ES-I3 (cell line): ENCODE data around the gene NSD1.
"Not testable (repeated sequence)": the region's sequence is repeated elsewhere in the genome, so short reads cannot be mapped to it uniquely, and the experiment has no call there.

Experiments
- H3K36me3 ChIP-seq: 2 replicates; pipeline ENCODE4 v1.6.1; 2013; ENCODE audit warnings: mild to moderate bottlenecking, low read length, control low read depth, moderate library complexity; ENCODE audit not compliant: insufficient read depth
- H3K4me1 ChIP-seq: 2 replicates; pipeline ENCODE4 v1.6.1; 2013; ENCODE audit warnings: mild to moderate bottlenecking, control low read depth, low read length; ENCODE audit not compliant: insufficient read depth
- H3K9ac ChIP-seq: 2 replicates; pipeline ENCODE4 v1.6.1; 2013; ENCODE audit warnings: low read depth, mild to moderate bottlenecking, low read length, moderate library complexity
- H3K9me3 ChIP-seq: 2 replicates; pipeline ENCODE4 v1.6.1; 2013; ENCODE audit warnings: mild to moderate bottlenecking, low read length, moderate library complexity; ENCODE audit not compliant: control insufficient read depth, insufficient read depth

The NSD1 gene

DNA sequence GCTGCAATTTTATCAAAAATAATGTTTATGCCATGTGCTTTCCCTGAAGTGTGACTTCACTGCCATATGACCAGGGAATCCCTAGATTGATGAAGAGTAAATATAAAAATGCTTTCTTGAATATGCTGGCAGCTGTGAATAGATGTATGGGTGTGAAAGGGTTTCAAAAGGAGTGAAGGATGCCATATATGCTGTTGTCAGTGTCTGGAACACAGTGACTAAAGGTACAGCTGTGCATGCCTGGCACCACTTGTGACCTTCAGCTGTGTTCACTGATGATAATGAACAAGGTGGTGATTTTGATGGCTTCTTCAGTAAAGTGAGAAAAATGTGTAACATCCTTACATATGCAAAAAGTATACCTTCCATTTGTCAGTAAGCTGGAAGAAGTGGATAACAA, 100.2 kb downstream of the NSD1 start:
- H3K9ac ChIP-seq = no peak overlapping the region
- no peaks in the 10 kb centered on the region for H3K9me3 ChIP-seq
- H3K36me3 ChIP-seq = peaks cover 7% of the 10 kb centered on the region
- H3K4me1 ChIP-seq = 0 out of 2 replicates have a peak, but pooled peaks cover 5% of the 10 kb centered on the region

DNA sequence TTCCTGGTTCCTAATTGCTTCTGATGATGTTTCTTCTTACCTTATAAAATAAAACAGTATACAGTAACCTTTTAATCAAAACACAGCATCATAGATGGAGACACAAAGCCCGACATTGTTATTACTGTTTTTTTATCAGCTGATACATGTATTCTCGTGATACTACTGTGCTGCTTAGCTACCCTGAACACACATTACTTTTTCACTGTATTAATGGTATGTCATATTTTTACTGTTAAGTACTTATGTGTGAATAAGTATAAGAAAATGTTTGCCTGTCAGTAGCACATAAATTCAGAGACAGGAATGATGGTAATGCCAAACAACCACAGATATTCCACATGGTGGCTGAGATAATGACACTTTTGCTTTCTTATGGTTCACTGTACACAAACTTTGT, 101.3 kb downstream of the NSD1 start:
- H3K4me1 ChIP-seq = 0 out of 2 replicates have a peak, but pooled peaks cover 5% of the 10 kb centered on the region
- no peaks in the 10 kb centered on the region for H3K9me3 ChIP-seq
- peaks cover 13% of the 10 kb centered on the region for H3K36me3 ChIP-seq
- no peak overlapping the region for H3K9ac ChIP-seq

DNA sequence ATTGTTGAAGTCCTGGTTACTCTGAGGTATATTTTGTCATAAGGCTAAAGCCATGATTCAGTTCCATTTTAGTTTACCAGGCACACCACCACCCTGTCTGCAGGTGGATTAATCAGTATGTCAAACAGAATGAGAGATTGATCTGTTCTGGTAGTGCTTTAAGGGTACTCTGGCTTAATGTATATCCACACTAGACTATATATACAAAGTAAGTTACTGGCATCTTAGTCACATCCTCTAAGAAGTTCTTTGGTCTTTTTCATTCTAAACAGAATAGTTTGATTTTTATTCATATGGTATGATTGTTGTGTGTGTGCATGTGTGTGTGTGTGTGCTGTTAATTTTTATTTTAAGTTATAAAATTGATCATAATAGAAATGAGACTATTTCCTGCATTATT, 108.2 kb downstream of the NSD1 start:
- Histone ChIP-seq H3K9ac (no peak overlapping the region), H3K9me3 (no peaks in the 10 kb centered on the region), H3K36me3 (peaks cover 26% of the 10 kb centered on the region), H3K4me1 (no peaks in the 10 kb centered on the region)

DNA sequence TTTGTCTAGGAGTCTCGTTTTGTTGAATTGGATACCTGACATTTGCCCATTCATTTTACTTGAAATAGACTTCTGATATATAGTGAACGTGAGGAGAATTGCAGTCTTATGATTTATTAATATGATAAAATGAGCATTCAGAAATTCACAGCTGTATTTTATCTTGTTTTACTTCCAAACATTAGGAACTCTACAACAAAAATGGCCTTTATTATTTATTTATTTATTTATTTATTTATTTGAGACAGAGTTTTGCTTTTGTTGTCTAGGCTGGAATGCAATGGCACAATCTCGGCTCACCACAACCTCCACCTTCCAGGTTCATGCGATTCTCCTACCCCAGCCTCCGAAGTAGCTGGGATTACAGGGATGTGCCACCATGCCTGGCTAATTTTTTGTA, 108.7 kb downstream of the NSD1 start:
- Histone ChIP-seq H3K4me1 (no peaks in the 10 kb centered on the region), H3K9ac (no peak overlapping the region), H3K36me3 (peaks cover 28% of the 10 kb centered on the region), H3K9me3 (no peaks in the 10 kb centered on the region)

DNA sequence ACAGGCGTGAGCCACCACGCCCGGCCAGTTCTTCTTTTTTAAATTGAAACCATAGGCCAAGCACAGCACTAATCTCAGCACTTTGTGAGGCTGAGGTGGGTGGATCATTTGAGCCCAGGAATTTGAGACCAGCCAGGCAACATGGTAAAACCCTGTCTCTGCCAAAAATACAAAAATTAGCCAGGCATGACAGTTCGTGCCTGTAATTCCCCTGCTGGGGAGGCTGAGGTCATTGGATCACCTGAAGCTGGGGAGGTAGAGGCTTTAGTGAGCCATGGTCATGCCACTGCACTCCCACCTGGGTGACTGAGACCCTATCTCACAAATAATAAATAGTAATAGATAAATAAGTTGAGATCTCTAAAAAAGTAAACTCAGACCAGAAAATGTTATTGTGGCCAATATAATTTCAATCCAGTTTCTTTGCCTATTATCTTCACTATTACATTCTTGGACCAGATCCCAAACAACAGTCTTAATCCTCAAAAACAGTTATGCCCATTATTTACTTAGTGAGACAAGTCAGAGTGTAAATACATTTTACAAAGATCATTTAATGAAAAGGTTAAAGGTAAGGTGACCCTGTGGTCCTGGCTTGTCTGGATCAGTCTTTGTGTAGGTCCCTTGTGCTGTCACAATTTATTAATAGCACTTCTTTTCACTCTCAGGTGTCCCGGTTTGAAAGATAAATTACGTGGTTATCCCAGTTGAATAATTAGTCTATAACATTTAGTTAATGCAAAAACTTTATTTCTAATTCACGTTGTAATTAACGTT, 116.4 kb downstream of the NSD1 start:
- Histone ChIP-seq H3K9ac (no peak overlapping the region), H3K9me3 (no peaks in the 10 kb centered on the region), H3K4me1 (no peaks in the 10 kb centered on the region), H3K36me3 (peaks cover 34% of the 10 kb centered on the region)

DNA sequence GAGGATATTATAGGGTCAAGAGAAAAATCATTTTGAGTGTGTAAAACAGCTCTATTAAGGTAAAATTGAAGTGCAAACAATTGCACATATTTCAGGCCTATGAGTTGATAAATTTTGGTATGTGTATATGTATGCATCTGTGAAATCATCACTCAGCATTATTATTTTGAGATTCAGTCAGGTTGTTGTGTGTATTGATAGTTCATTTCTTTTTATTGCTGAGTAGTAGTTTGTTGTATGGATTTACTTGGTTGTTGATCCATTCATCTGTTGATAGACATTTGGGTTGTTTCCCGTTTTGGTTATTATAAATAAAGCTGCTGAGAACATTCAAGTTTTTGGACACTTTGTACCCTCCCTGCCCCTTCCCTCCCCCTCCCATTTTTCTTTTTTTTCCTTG, 119.7 kb downstream of the NSD1 start:
- H3K36me3 ChIP-seq = peaks cover 26% of the 10 kb centered on the region

DNA sequence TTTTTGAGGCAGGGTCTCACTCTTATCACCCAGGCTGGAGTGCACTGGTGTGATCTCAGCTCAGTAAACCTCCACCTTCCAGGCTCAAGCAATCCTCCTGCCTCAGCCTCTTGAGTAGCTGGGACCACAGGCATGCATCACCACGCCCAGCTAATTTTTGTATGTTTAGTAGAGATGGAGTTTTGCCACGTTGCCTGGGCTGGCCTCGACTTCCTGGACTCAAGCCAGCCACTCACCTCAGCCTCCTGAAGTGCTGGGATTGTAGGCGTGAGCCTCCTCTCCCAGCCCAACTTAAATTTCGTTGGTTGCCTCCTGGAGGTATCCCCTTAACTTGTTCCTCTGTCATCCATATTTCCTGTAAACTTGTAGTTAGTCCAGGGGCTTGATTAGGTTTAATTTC, 122.7 kb downstream of the NSD1 start:
- H3K9ac ChIP-seq = no peak overlapping the region
- H3K9me3 ChIP-seq = no peaks in the 10 kb centered on the region
- no peaks in the 10 kb centered on the region for H3K4me1 ChIP-seq
- peaks cover 32% of the 10 kb centered on the region for H3K36me3 ChIP-seq

More for the DNA sequence above, 119.7 kb downstream of the NSD1 start:
- Histone ChIP-seq H3K9ac (no peak overlapping the region), H3K4me1 (no peaks in the 10 kb centered on the region), H3K9me3 (no peaks in the 10 kb centered on the region)

DNA sequence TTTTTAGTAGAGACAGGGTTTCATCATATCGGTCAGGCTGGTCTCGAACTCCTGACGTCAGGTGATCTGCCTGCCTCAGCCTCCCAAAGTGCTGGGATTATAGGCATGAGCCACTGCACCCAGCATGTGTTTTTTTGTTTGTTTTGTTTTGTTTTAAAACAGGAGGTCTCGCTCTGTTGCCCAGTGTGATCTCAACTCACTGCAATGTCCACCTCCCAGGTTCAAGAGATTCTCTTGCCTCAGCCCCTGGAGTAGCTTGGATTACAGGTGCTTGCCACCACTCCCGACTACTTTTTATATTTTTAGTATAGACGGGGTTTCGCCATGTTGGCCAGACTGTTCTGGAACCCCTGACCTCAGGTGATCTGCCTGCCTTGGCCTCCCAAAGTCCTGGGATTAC, 125.1 kb downstream of the NSD1 start:
- peaks cover 29% of the 10 kb centered on the region for H3K36me3 ChIP-seq
- H3K9ac ChIP-seq, H3K4me1 ChIP-seq, H3K9me3 ChIP-seq: not testable (repeated sequence)

DNA sequence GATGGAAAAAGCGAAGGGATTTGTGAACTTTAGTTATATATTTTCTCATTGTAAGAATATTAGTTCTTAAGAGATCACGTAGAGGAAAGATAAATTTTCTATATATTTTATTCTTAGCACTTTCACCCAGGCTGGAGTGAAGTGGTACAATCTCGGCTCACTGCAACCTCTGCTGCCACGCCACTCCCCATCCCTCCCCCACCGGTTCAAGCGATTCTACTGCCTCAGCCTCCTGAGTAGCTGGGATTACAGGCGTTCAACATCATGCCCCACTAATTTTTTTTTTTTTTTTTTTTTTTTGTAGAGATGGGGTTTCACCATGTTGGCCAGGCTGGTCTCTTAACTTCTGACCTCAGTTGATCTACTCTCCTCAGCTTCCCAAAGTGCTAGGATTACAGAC, 127.4 kb downstream of the NSD1 start:
- Histone ChIP-seq H3K36me3 (peaks cover 29% of the 10 kb centered on the region), H3K4me1 (no peaks in the 10 kb centered on the region), H3K9ac (no peak overlapping the region), H3K9me3 (no peaks in the 10 kb centered on the region)

DNA sequence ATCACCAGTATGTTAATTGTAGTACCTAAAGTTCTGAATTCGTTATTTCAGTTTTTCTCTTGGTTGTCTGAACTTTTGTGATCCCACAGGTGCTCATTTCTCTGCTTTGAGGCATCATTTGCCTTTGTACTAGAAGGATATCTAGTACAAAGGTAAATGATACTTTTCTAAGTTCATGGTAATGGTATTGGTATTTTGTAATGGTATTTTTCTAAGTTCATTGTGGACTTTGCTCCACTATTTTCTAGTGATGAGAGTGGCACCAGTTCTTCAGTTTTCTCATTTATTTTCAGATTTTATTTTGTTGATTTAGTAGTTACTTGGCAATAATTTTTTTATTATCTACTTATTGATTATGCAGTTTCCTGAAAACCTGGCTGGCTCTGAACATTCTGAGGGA, 127.9 kb downstream of the NSD1 start:
- Histone ChIP-seq H3K4me1 (no peaks in the 10 kb centered on the region), H3K9me3 (no peaks in the 10 kb centered on the region), H3K36me3 (peaks cover 30% of the 10 kb centered on the region), H3K9ac (no peak overlapping the region)

DNA sequence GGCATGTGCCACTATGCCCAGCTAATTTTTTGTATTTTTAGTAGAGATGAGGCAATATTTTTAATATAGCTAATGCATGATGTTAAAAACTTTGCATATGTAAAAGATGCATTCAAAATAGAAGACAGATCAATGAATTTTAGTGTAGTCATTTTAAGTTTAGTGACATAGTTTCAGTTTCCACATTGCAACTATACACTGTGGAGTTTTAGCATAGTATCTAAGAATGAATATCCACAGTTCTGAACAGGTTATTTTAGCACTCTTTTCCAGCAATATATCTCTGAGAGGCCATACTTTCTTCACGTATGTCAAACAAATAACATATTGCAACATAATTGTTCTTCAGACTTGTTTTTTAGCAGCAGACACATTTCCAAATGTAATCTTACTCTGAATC, 130.6 kb downstream of the NSD1 start:
- Histone ChIP-seq H3K9ac (no peak overlapping the region), H3K4me1 (no peaks in the 10 kb centered on the region), H3K36me3 (peaks cover 27% of the 10 kb centered on the region), H3K9me3 (no peaks in the 10 kb centered on the region)

DNA sequence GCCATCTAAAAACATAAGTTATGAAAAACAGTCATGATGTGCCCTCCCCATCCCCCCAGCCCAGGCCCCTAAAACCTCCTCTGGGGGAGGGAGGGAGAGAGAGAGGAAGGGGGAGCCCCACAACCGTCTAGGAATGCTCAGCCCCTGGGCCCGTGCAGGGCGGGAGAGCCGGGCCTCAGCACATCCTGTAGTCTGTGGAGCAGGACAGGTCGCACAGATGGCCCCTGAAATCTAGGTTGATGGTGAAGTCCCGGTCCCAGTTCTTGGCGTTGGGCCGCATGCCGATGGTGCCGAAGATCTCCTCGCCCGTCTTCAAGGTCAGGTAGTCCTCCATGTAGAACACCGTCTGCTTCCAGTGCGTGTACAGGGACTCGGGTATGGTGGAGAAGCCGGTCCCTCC, 131.8 kb downstream of the NSD1 start:
- peaks cover 27% of the 10 kb centered on the region for H3K36me3 ChIP-seq
- no peaks in the 10 kb centered on the region for H3K9me3 ChIP-seq
- no peaks in the 10 kb centered on the region for H3K4me1 ChIP-seq
- no peak overlapping the region for H3K9ac ChIP-seq

DNA sequence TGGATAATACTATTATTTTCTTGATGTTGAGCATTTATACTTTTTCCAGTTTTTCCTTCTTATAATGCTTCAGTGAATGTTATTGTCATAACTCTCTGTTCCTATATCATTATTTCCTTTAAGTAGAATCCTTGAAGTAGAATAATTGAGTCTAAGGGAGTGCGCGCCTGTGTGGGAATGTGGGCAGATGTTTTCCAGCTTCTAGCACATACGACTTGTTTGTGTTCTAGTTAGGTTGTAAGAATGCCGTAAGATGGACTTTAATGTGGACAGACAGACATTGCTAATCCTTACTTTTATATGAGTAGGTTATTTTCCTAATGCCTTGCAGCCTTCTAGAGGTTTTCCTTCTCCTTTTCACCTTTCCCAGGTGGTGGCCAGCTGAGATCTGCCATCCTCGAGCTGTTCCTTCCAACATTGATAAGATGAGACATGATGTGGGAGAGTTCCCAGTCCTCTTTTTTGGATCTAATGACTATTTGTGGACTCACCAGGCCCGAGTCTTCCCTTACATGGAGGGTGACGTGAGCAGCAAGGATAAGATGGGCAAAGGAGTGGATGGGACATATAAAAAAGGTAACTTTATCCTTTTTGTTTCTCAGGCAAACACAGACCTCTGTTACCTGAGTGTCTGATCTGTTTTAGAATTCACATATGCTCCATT, 135.8 kb downstream of the NSD1 start:
- H3K9ac ChIP-seq = no peak overlapping the region
- H3K4me1 ChIP-seq = no peaks in the 10 kb centered on the region
- H3K36me3 ChIP-seq = peaks cover 44% of the 10 kb centered on the region
- no peaks in the 10 kb centered on the region for H3K9me3 ChIP-seq

DNA sequence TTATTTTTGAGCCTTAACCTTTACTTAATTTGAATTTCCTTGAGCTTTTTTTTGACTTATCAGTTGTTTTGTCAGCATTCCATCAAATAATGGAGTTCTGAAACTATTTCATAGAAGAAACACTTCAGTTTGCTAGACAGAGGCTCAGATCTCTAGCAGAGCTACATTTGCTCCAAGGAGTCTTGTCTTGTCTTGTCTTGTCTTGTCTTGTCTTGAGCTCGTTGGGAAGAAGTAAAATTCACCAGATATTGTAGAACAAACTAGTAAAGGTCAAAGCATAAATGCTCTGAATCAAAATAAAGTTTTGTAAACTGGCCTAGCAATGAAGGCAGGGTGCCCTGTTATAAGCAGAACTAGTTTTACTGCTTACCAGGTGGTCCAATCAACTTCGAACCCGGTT, 136.4 kb downstream of the NSD1 start:
- Histone ChIP-seq H3K9ac (no peak overlapping the region), H3K4me1 (no peaks in the 10 kb centered on the region), H3K9me3 (no peaks in the 10 kb centered on the region), H3K36me3 (peaks cover 44% of the 10 kb centered on the region)

DNA sequence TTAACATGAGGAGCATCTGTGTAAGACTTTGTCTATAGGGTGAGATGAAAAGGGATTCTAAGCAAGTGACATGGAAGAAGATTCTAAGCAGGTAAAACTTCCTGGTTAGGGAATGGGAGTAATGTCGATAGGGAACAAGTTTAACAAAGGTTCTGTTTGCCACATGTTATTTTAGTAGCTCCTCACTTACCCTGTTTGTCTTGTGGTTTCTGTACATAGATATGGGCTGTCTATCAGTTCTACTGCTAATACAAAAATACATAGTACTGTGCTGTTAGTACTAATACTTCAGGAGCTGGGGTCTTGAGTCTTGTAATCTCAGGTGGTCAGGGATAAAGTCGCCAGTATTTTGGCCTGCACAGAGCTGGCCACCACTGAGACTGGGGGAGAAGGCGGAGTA, 137.1 kb downstream of the NSD1 start:
- Histone ChIP-seq H3K4me1 (no peaks in the 10 kb centered on the region), H3K9ac (no peak overlapping the region), H3K9me3 (no peaks in the 10 kb centered on the region), H3K36me3 (peaks cover 44% of the 10 kb centered on the region)
